Epithelial cell of esophagus (primary cell): Measurements from ENCODE around the gene LUC7L2.
A peak's percentile ranks its signal among the peaks of the same experiment; 100 is the strongest.

ENCODE experiments used
- DNase-seq: peaks from one replicate; pipeline ENCODE4 v3.0.0; 2010; ENCODE audit warnings: low read depth
- H3K4me3 ChIP-seq: 2 replicates; pipeline ENCODE4 v1.5.1; 2011; ENCODE audit warnings: mild to moderate bottlenecking, low read length, control low read depth
- CTCF ChIP-seq: IDR thresholded peaks from 2 replicates; pipeline ENCODE4 v1.5.1; 2011; ENCODE audit warnings: low read depth, mild to moderate bottlenecking, low read length, control low read depth, inconsistent platforms; ENCODE audit not compliant: insufficient read depth; ENCODE audit errors: missing control alignments

The LUC7L2 gene

DNA sequence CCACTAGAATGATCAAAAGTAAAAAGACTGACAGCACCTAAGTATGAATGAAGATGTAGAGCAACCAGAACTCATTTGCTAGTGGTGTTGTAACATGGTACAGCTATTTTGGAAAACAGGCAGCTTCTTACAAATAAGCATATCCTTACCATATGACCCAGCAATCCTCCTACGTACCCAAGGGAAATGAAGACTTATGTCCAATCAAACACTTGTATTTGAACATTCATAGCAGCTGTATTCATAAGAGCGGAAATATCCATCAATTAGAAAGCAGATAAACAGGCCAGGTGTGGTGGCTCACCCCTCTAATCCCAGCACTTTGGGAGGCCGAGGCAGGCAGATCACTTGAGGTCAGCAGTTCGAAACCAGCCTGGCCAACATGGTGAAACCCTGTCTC is 70.7 kb downstream of the LUC7L2 start:
- TF ChIP-seq CTCF = no peak
- peak; percentile 53 for DNase-seq
- no peak overlapping the region for H3K4me3 ChIP-seq

- TF ChIP-seq CTCF = no peak
- H3K4me3 ChIP-seq = no peak overlapping the region
- DNase-seq = peak; percentile 93
Observed at GRCh38 chr7:139431010-139431409, 71.3 kb downstream of the LUC7L2 start.

GRCh38 chr7:139431459-139431858 is 71.8 kb downstream of the LUC7L2 start:
- no peak overlapping the region for H3K4me3 ChIP-seq
- peak; percentile 59 for DNase-seq
- TF ChIP-seq CTCF = no peak

DNA sequence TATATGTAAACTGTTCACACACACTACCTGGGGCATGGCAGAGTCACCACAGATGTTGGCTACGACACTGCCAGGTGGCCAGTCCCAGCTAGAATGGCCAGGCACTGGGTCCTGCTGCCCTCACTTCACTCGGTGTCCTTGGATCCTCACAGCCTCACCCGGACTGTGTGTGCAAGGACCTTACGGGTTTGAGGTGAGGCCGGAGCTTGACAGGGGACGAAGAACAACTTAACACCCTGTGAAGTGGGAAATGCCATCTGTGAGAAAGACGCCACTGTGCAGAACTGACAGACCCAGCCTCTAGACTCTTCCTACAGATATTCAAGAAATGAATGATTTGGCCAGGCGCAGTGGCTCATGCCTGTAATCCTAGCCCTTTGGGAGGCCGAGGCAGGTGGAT is 77.1 kb downstream of the LUC7L2 start:
- TF ChIP-seq CTCF = no peak
- no peak for DNase-seq

DNA sequence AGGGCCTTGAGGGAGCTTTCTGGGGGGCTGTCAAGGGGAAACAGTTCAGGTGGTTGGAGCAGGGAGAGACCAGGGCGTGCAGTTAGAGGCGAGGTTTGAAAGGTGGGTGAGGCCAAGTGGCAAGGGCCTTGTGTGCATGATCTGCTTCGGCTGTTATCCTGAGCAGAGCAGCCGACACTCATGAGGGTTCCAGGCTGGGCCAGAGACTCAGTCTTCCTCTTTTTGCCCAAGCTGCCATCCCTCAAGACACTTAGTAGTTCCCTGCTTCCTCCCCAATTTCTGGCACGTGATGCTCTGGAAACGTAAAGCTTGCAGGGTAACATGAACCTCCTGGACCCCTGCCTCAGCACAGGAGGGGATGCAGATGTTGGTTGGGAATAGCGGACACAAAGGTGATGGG is 79.7 kb downstream of the LUC7L2 start:
- DNase-seq = no peak
- no peak overlapping the region for H3K4me3 ChIP-seq
- no peak for TF ChIP-seq CTCF

More for the DNA sequence above, 77.1 kb downstream of the LUC7L2 start:
- no peak overlapping the region for H3K4me3 ChIP-seq

DNA sequence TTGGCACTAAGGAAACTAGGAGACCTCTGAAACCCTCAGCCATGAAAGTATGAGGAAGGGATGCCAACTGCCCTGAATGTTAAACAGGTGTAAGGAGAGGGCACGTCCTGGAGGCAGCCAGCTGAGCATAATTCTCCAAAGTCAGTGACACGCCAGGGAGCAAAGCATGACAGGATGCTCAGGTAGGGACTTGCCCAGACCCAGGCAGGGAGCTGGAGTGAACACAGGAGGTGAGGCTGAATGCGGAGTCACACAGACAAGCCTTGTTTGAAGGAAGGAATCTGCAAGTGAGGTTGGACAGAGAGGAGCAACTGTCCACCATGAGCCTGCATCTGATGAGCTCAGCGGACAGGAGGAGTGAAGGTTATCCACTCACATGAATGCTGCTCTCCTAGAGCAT is 82.3 kb downstream of the LUC7L2 start:
- no peak for TF ChIP-seq CTCF
- no peak overlapping the region for H3K4me3 ChIP-seq
- peak; percentile 95 for DNase-seq

DNA sequence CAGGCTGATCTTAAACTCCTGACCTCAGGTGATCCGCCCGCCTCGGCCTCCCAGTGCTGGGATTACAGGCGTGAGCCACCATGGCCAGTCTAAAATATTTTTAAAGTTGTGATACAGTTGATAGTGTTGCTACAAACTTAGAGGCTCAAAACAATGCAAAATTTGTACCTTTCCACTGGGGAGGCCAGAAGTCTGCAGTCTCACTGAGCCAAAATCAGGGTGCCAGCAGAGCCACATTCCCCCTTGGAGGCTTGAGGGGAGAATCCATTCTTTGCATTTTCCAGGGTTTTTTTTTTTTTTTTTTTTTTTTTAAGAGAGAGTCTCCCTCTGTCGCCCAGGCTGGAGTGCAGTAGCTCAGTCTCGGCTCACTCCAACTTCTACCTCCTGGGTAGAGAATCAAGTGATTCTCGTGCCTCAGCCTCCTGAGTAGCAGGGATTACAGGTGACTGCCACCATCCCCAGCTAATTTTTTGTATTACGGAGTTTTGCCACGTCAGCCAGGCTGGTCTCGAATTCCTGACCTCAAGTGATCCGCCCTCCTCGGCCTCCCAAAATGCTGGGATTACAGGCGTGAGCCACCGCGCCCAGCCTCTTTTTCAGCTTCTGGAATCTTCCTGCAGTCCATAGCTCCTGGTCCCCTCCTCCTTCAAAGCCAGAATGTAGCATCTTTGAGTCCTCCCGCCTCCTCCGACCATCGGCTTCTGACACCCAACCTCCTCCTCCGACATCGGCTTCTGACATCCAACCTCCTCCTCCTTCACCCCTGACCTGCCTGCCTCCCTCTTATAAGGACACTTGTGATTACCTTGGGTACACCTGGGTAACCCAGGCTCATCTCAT is 86.6 kb downstream of the LUC7L2 start:
- no peak for TF ChIP-seq CTCF
- DNase-seq = no peak
- no peak overlapping the region for H3K4me3 ChIP-seq
